PC-9 (cell line): ENCODE results near the gene CNTNAP2. TPM values are rescaled to one million over a fixed set of nuclear protein-coding genes. Genes with fewer than 3 reads are reported as not detected.
"Not testable (repeated sequence)": the region's sequence is repeated elsewhere in the genome, so short reads cannot be mapped to it uniquely, and the experiment has no call there.

Experiments
- BruUV-seq: library from RNA; stranded (reverse); fragments of 400-500 nt; replicated peaks from 2 replicates; lab custom pipeline; 2021; lab: Mats Ljungman, UMichigan
- CTCF ChIA-PET: fragments of 300-600 bp; sonication (Branson Sonifier 250); formaldehyde crosslinking; loops from one replicate; lab custom pipeline; 2022; ENCODE audit warnings: antibody characterized with exemption; lab: Charles Lee
- POLR2A ChIA-PET: fragments of 300-600 bp; sonication (Branson Sonifier 250); formaldehyde crosslinking; loops from one replicate; lab custom pipeline; 2022; ENCODE audit warnings: antibody characterized with exemption; ENCODE audit not compliant: unreplicated experiment; lab: Charles Lee
- DNase-seq, 2 experiments: peaks; one replicate each; pipeline versions ENCODE4 v3.0.0 to v3.0.0-alpha.2; 2015 to 2022; ENCODE audit warnings: mixed read lengths in 1 of 2
- H2AFZ ChIP-seq: fragments of 200-600 bp; sonication (generic); 2 replicates; pipeline ENCODE4 v1.8.1; 2017; ENCODE audit warnings: antibody characterized with exemption
- H3F3A ChIP-seq: fragments of 200-600 bp; sonication (generic); 2 replicates; pipeline ENCODE4 v1.8.1; 2017; ENCODE audit warnings: antibody characterized with exemption, mild to moderate bottlenecking, low read depth; ENCODE audit not compliant: insufficient read depth
- H3K27ac ChIP-seq: fragments of 200-600 bp; sonication (generic); 2 replicates; pipeline ENCODE4 v1.6.1; 2016; ENCODE audit warnings: mixed run types
- H3K27me3 ChIP-seq: fragments of 200-600 bp; sonication (generic); 2 replicates; pipeline ENCODE4 v1.6.1; 2016; ENCODE audit warnings: low read depth, mixed run types; ENCODE audit not compliant: insufficient read depth
- H3K36me3 ChIP-seq: fragments of 200-600 bp; sonication (generic); 2 replicates; pipeline ENCODE4 v1.6.1; 2016; ENCODE audit warnings: low read depth, mixed run types
- H3K4me1 ChIP-seq: fragments of 200-600 bp; sonication (generic); replicated peaks from 2 replicates; pipeline ENCODE4 v1.6.1; 2016; ENCODE audit warnings: mixed run types; ENCODE audit not compliant: insufficient read depth
- H3K4me2 ChIP-seq: fragments of 200-600 bp; sonication (generic); 2 replicates; pipeline ENCODE4 v1.6.1; 2017; ENCODE audit warnings: mixed run types
- H3K4me3 ChIP-seq: fragments of 200-600 bp; sonication (generic); 2 replicates; pipeline ENCODE4 v1.6.1; 2016; ENCODE audit warnings: mixed run types
- H3K79me2 ChIP-seq: fragments of 200-600 bp; sonication (generic); 2 replicates; pipeline ENCODE4 v1.6.1; 2017; ENCODE audit warnings: low read depth, mixed run types
- H3K9me2 ChIP-seq: fragments of 200-600 bp; sonication (generic); 2 replicates; pipeline ENCODE4 v1.8.1; 2017; ENCODE audit warnings: mild to moderate bottlenecking; ENCODE audit not compliant: insufficient read depth
- H3K9me3 ChIP-seq: fragments of 200-600 bp; sonication (generic); 2 replicates; pipeline ENCODE4 v1.8.1; 2016; ENCODE audit warnings: low read depth; ENCODE audit not compliant: insufficient read depth
- H4K20me1 ChIP-seq: fragments of 200-600 bp; sonication (generic); 2 replicates; pipeline ENCODE4 v1.8.1; 2017; ENCODE audit not compliant: insufficient read depth
- EZH2 ChIP-seq: fragments of 200-600 bp; sonication (generic); IDR thresholded peaks from 2 replicates; pipeline ENCODE4 v1.8.0; 2017; ENCODE audit warnings: antibody characterized with exemption, low read depth
- intact Hi-C: fragments of 100-400 bp; cut with micrococcal nuclease; formaldehyde crosslinking; loops from one replicate; pipeline ENCODE4 v1.10.0; 2022; ENCODE audit not compliant: unreplicated experiment
- total RNA-seq: library from RNA; stranded (reverse); gene quantifications from 2 replicates; pipeline ENCODE4 v1.2.3, GENCODE V29; 2021
- TF ChIP-seq, protein P1 (sequence below): fragments of 200-600 bp; sonication (generic); conservative IDR thresholded peaks from 2 replicates; pipeline ENCODE4 v1.6.1; 2017; ENCODE audit warnings: mixed run types, antibody characterized with exemption, mild to moderate bottlenecking, moderate library complexity

CNTNAP2 gene
- total RNA-seq, 1 experiment from 2014 or later, result not detected

DNA sequence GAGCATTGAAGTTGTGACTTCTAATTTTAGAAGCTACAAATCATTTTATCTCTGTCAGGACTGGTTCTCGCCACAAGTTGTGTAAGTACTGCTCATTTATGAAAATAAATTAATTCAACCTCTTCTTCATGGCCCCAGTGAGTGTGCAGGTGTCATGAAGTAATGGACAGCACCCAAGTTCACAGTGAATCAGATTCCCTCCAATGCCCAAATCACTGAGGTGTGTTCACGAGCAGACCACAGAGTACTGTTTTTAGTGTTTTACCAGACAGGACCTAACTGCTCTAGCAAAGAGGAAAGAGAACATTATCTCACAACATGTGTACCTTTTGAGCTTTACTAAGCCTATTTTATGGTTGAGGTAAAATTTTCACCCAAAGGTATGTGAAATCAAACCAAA, 980.0 kb downstream of the CNTNAP2 start:
- no peaks in the 10 kb centered on the region for H3K79me2 ChIP-seq
- no peak for DNase-seq
- no peak for TF ChIP-seq EZH2
- TF ChIP-seq, protein P1, sequence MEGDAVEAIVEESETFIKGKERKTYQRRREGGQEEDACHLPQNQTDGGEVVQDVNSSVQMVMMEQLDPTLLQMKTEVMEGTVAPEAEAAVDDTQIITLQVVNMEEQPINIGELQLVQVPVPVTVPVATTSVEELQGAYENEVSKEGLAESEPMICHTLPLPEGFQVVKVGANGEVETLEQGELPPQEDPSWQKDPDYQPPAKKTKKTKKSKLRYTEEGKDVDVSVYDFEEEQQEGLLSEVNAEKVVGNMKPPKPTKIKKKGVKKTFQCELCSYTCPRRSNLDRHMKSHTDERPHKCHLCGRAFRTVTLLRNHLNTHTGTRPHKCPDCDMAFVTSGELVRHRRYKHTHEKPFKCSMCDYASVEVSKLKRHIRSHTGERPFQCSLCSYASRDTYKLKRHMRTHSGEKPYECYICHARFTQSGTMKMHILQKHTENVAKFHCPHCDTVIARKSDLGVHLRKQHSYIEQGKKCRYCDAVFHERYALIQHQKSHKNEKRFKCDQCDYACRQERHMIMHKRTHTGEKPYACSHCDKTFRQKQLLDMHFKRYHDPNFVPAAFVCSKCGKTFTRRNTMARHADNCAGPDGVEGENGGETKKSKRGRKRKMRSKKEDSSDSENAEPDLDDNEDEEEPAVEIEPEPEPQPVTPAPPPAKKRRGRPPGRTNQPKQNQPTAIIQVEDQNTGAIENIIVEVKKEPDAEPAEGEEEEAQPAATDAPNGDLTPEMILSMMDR, result no peak
- no peaks in the 10 kb centered on the region for H3K9me3 ChIP-seq
- no peaks in the 10 kb centered on the region for H3K36me3 ChIP-seq
- no peak overlapping the region for H3K27ac ChIP-seq
- H4K20me1 ChIP-seq, result no peaks in the 10 kb centered on the region
- no peaks in the 10 kb centered on the region for H3K9me2 ChIP-seq
- no peaks in the 10 kb centered on the region for H3F3A ChIP-seq
- H3K4me2 ChIP-seq, result no peak overlapping the region
- no peak overlapping the region for H3K4me3 ChIP-seq
- CTCF ChIA-PET, result no interaction called here
- BruUV-seq, result no TSS peak
- POLR2A ChIA-PET, result no interaction called here
- H3K4me1 ChIP-seq, result no peaks in the 10 kb centered on the region
- H2AFZ ChIP-seq, result no peak overlapping the region
- no peaks in the 10 kb centered on the region; the same call in 1 of the 2 replicates for H3K27me3 ChIP-seq
- intact Hi-C loops, result no loop called here

DNA sequence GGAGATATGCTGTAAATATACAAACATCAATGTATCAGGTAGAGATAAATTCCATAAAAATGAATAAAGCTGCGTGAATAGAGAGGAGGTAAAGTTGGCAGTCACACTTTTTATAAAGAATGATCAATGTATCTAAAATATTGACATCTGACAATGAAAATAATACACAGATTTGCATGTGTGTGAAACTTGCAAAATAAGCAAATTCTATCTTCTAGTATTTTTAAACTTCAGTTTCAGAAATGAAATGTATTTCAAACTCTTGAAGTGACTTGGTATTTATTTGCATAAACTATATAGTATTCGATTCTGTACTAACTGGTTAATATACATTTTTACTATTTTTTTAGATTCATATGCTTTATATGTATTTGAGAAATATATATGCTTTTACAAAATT, 986.6 kb downstream of the CNTNAP2 start:
- H3K9me3 ChIP-seq, result no peaks in the 10 kb centered on the region
- H3K36me3 ChIP-seq, result no peaks in the 10 kb centered on the region
- H3F3A ChIP-seq, result no peaks in the 10 kb centered on the region
- intact Hi-C loops, result no loop called here
- no peak overlapping the region for H3K4me2 ChIP-seq
- H4K20me1 ChIP-seq, result no peaks in the 10 kb centered on the region
- H3K4me1 ChIP-seq, result no peaks in the 10 kb centered on the region
- H3K27ac ChIP-seq, result no peak overlapping the region
- H3K4me3 ChIP-seq, result no peak overlapping the region
- H3K9me2 ChIP-seq, result 0 out of 2 replicates have a peak, but pooled peaks cover 3% of the 10 kb centered on the region
- H3K79me2 ChIP-seq, result no peaks in the 10 kb centered on the region
- TF ChIP-seq, protein P1, result no peak
- TF ChIP-seq EZH2, result no peak
- no peak overlapping the region for H2AFZ ChIP-seq
- no peaks in the 10 kb centered on the region for H3K27me3 ChIP-seq
- CTCF ChIA-PET, result no interaction called here
- no TSS peak for BruUV-seq
- POLR2A ChIA-PET, result no interaction called here
- DNase-seq, result no peak

DNA sequence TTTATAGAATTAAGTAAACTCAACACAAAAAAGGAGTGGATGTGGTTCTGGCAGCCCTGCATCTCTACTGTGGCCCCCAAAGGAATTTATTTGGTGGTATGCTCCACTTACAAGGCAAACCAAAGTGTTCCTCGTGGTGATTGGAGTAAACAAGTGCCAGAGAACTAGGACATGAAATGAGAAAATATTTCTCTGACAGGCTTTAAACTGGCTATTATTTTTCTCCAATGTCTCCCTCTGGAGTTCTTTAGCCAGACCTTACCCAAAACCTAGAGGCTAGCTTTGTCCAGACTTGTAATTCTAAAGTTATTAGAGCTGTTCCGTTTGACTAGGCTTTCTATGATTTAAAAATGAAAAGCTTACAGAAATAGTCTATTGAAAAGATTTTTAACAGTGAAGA, 990.1 kb downstream of the CNTNAP2 start:
- POLR2A ChIA-PET, result no interaction called here
- Histone ChIP-seq H3K9me2 (0 out of 2 replicates have a peak, but pooled peaks cover 3% of the 10 kb centered on the region), H3K4me1 (no peaks in the 10 kb centered on the region), H3K4me3 (no peak overlapping the region), H3K79me2 (no peaks in the 10 kb centered on the region), H2AFZ (no peak overlapping the region), H3F3A (no peaks in the 10 kb centered on the region), H3K27ac (no peak overlapping the region), H3K36me3 (no peaks in the 10 kb centered on the region), H4K20me1 (no peaks in the 10 kb centered on the region), H3K9me3 (no peaks in the 10 kb centered on the region), H3K27me3 (no peaks in the 10 kb centered on the region), H3K4me2 (no peak overlapping the region)
- CTCF ChIA-PET, result no interaction called here
- intact Hi-C loops, result no loop called here
- DNase-seq, result no peak
- BruUV-seq, result no TSS peak
- TF ChIP-seq, protein P1, result no peak
- no peak for TF ChIP-seq EZH2

DNA sequence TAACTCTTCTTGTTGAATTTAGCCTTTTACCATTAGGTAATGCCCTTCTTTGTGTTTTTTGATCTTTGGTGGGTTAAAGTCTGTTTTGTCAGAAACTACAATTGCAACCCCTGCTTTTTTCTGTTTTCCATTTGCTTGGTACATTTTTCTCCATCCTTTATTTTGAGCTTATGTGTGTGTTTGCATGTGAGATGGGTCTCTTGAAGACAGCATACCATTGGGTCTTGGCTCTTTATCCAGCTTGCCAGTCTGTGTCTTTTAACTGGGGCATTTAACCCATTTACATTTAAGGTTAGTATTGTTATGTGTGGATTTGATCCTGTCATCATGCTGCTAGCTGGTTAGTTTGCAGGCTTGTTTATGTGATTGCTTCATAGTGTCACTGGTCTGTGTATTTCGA, 997.9 kb downstream of the CNTNAP2 start:
- H3K4me3 ChIP-seq, H3K9me2 ChIP-seq, H3K36me3 ChIP-seq, H3K4me2 ChIP-seq, H2AFZ ChIP-seq, H3K79me2 ChIP-seq, POLR2A ChIA-PET, H3K9me3 ChIP-seq, H3K4me1 ChIP-seq, CTCF ChIA-PET, H4K20me1 ChIP-seq, H3K27ac ChIP-seq, H3K27me3 ChIP-seq, intact Hi-C loops, H3F3A ChIP-seq, DNase-seq, BruUV-seq: not testable (repeated sequence)
